ENCODE measurements around the gene RAD51B.

Gene RAD51B

GRCh38 chr14:68772761-68773381 is 953.3 kb downstream of the RAD51B start:
- DNase-seq = no peak

- DNase-seq = no peak
Measured at GRCh38 chr14:68774771-68775613, 955.4 kb downstream of the RAD51B start.

- no peak for DNase-seq
Measured at GRCh38 chr14:68775614-68776126, 956.1 kb downstream of the RAD51B start.

- DNase-seq = no peak
Measured at GRCh38 chr14:68777644-68778043, 958.1 kb downstream of the RAD51B start.

Measured in CD4-positive, alpha-beta T cell treated with Interleukin-21 for 1 hour (primary cell).